H1 (cell line): ENCODE results near the gene MYLK. TPM values are rescaled to one million over a fixed set of nuclear protein-coding genes. Genes with fewer than 3 reads are reported as not detected.
"Not testable (repeated sequence)": the region's sequence is repeated elsewhere in the genome, so short reads cannot be mapped to it uniquely, and the experiment has no call there.

Source experiments
- CTCF ChIA-PET: fragments of 300-600 bp; sonication (Branson Sonifier 250); formaldehyde crosslinking; loops from one replicate; lab custom pipeline; 2021; ENCODE audit not compliant: partially characterized antibody; lab: Charles Lee
- POLR2A ChIA-PET: fragments of 300-600 bp; sonication (Branson Sonifier 250); formaldehyde crosslinking; loops from one replicate; lab custom pipeline; 2021; ENCODE audit warnings: inconsistent platforms; ENCODE audit not compliant: partially characterized antibody; lab: Charles Lee
- DNase-seq, 2 experiments: peaks; one replicate each; pipeline versions ENCODE4 v3.0.0 to v3.0.0-alpha.2; 2010 to 2022; ENCODE audit warnings: low spot score in 2 of 2, low read depth in 1 of 2, mixed read lengths in 1 of 2
- FAIRE-seq: peaks from 2 replicates; lab custom pipeline; 2011; peaks lifted over from hg19 to GRCh38; lab: Jason Lieb, UNC
- H2AFZ ChIP-seq: 2 replicates; pipeline ENCODE4 v1.8.1; 2012; ENCODE audit warnings: low read length, inconsistent platforms
- H2AK5ac ChIP-seq: 2 replicates; pipeline ENCODE4 v1.6.1; 2013; ENCODE audit warnings: low read depth, low read length
- H2BK120ac ChIP-seq: replicated peaks from 2 replicates; pipeline ENCODE3; 2013; ENCODE audit warnings: low read depth, low read length, inconsistent platforms
- H2BK12ac ChIP-seq: 2 replicates; pipeline ENCODE4 v1.6.1; 2013; ENCODE audit warnings: low read depth, low read length
- H2BK15ac ChIP-seq: 2 replicates; pipeline ENCODE4 v1.6.1; 2013; ENCODE audit warnings: low read length
- H2BK20ac ChIP-seq: 2 replicates; pipeline ENCODE4 v1.6.1; 2013; ENCODE audit warnings: low read length
- H2BK5ac ChIP-seq: 2 replicates; pipeline ENCODE4 v1.6.1; 2013; ENCODE audit warnings: low read depth, low read length
- H3K14ac ChIP-seq: 2 replicates; pipeline ENCODE4 v1.6.1; 2013; ENCODE audit warnings: inconsistent platforms; ENCODE audit not compliant: insufficient read length
- H3K18ac ChIP-seq: 2 replicates; pipeline ENCODE4 v1.6.1; 2013; ENCODE audit warnings: low read length; ENCODE audit errors: extremely low read depth
- H3K23ac ChIP-seq: 2 replicates; pipeline ENCODE4 v1.6.1; 2013; ENCODE audit warnings: inconsistent platforms; ENCODE audit not compliant: insufficient read length
- H3K23me2 ChIP-seq: 2 replicates; pipeline ENCODE4 v1.6.1; 2013; ENCODE audit warnings: low read depth, low read length
- H3K27ac ChIP-seq: 2 replicates; pipeline ENCODE4 v1.6.1; 2011; ENCODE audit warnings: low read depth, low read length, inconsistent platforms
- H3K27me3 ChIP-seq, 4 experiments: replicated peaks in 1 of 4; 1 replicate in 1 of 4; 2 replicates in 3 of 4; pipeline versions ENCODE4 v1.6.1 to v1.8.1; 2011 to 2013; ENCODE audit warnings: low read length in 3 of 4, mild to moderate bottlenecking in 3 of 4, inconsistent platforms in 2 of 4, mixed read lengths in 2 of 4, moderate library complexity in 1 of 4; ENCODE audit not compliant: control insufficient read depth in 3 of 4, insufficient read depth in 3 of 4; ENCODE audit errors: extremely low read depth in 1 of 4
- H3K36me3 ChIP-seq, 4 experiments: 2 replicates each; pipeline versions ENCODE4 v1.6.1 to v1.8.1; 2011 to 2013; ENCODE audit warnings: mild to moderate bottlenecking in 4 of 4, low read length in 3 of 4, moderate library complexity in 2 of 4, control low read depth in 1 of 4, inconsistent platforms in 1 of 4; ENCODE audit not compliant: insufficient read depth in 4 of 4, control insufficient read depth in 2 of 4
- H3K4ac ChIP-seq: replicated peaks from 2 replicates; pipeline ENCODE3; 2013; ENCODE audit warnings: low read length, low read depth, mixed read lengths, inconsistent platforms; ENCODE audit not compliant: insufficient read length
- H3K4me1 ChIP-seq, 4 experiments: replicated peaks in 1 of 4; 1 replicate in 1 of 4; 2 replicates in 3 of 4; pipeline versions ENCODE4 v1.6.1 to v1.8.1; 2011 to 2013; ENCODE audit warnings: low read length in 3 of 4, inconsistent platforms in 2 of 4, mixed read lengths in 1 of 4; ENCODE audit not compliant: insufficient read depth in 4 of 4, control insufficient read depth in 3 of 4
- H3K4me2 ChIP-seq, 2 experiments: 2 replicates each; pipeline versions ENCODE4 v1.6.1 to v1.8.1; 2011 to 2013; ENCODE audit warnings: low read depth in 2 of 2, low read length in 2 of 2, control low read depth in 1 of 2, inconsistent platforms in 1 of 2, mild to moderate bottlenecking in 1 of 2; ENCODE audit not compliant: insufficient read depth in 1 of 2
- H3K4me3 ChIP-seq, 4 experiments: fragments of 200-600, 300-600 bp in 1 of 4; sonication (generic), shearing (Covaris generic), sonication (Bioruptor Twin) in 1 of 4; 2 replicates each; pipeline versions ENCODE4 v1.5.1 to v1.8.1; 2011 to 2016; ENCODE audit warnings: low read length in 4 of 4, low read depth in 3 of 4, control low read depth in 2 of 4, inconsistent platforms in 2 of 4, mild to moderate bottlenecking in 2 of 4, mixed read lengths in 1 of 4, moderate library complexity in 1 of 4; ENCODE audit not compliant: insufficient read depth in 2 of 4; ENCODE audit errors: extremely low read depth in 1 of 4
- H3K56ac ChIP-seq: replicated peaks from 2 replicates; pipeline ENCODE3; 2013; ENCODE audit warnings: low read depth, mild to moderate bottlenecking, mixed read lengths, low read length, inconsistent platforms; ENCODE audit not compliant: insufficient read length
- H3K79me1 ChIP-seq: 2 replicates; pipeline ENCODE4 v1.6.1; 2013; ENCODE audit warnings: low read depth, low read length, control low read depth
- H3K79me2 ChIP-seq, 2 experiments: 2 replicates each; pipeline versions ENCODE4 v1.6.1 to v1.8.1; 2012 to 2013; ENCODE audit warnings: low read length in 2 of 2, mild to moderate bottlenecking in 2 of 2, inconsistent platforms in 1 of 2; ENCODE audit not compliant: insufficient read depth in 2 of 2, control insufficient read depth in 1 of 2
- H3K9ac ChIP-seq, 4 experiments: replicated peaks in 1 of 4; 1 replicate in 1 of 4; 2 replicates in 3 of 4; pipeline versions ENCODE4 v1.6.1 to v1.8.1; 2011 to 2013; ENCODE audit warnings: low read depth in 3 of 4, low read length in 3 of 4, control low read depth in 2 of 4, mild to moderate bottlenecking in 2 of 4, moderate library complexity in 2 of 4, inconsistent platforms in 1 of 4; ENCODE audit errors: extremely low read depth in 1 of 4
- H3K9me3 ChIP-seq, 2 experiments: 2 replicates each; pipeline versions ENCODE4 v1.6.1 to v1.8.1; 2012 to 2013; ENCODE audit warnings: mild to moderate bottlenecking in 2 of 2, moderate library complexity in 2 of 2, control low read depth in 1 of 2, inconsistent platforms in 1 of 2, low read depth in 1 of 2, low read length in 1 of 2, mixed read lengths in 1 of 2; ENCODE audit not compliant: insufficient read depth in 2 of 2
- H4K20me1 ChIP-seq, 2 experiments: replicated peaks in 1 of 2; 2 replicates each; pipeline versions ENCODE3 to v1.8.1; 2011 to 2013; ENCODE audit warnings: inconsistent platforms in 2 of 2, low read length in 2 of 2, mild to moderate bottlenecking in 1 of 2; ENCODE audit not compliant: insufficient read depth in 2 of 2, control insufficient read depth in 1 of 2
- H4K5ac ChIP-seq: 2 replicates; pipeline ENCODE4 v1.6.1; 2013; ENCODE audit warnings: low read length, low read depth, mixed read lengths, inconsistent platforms; ENCODE audit not compliant: insufficient read length
- H4K8ac ChIP-seq: 2 replicates; pipeline ENCODE4 v1.8.0; 2013; ENCODE audit warnings: mild to moderate bottlenecking, moderate library complexity, low read length, inconsistent platforms; ENCODE audit not compliant: insufficient read depth; ENCODE audit errors: extremely low read depth
- H4K91ac ChIP-seq: replicated peaks from 2 replicates; pipeline ENCODE3; 2013; ENCODE audit warnings: low read length, mixed read lengths, inconsistent platforms; ENCODE audit not compliant: insufficient read length
- WGBS, 2 experiments: shearing (Covaris generic) in 1 of 2; methylation state at CpG; one replicate each; pipeline versions ENCODE4 v1.1.6 to v1.1.7; 2013 to 2015; ENCODE audit warnings: low lambda C conversion rate in 2 of 2, mixed read lengths in 2 of 2, inconsistent platforms in 1 of 2, low coverage in 1 of 2, missing lambda C conversion rate in 1 of 2; ENCODE audit not compliant: insufficient replicate concordance in 2 of 2, insufficient coverage in 1 of 2, insufficient read length in 1 of 2; ENCODE audit errors: extremely low coverage in 1 of 2, missing lambda C conversion rate in 1 of 2; 5-methylcytosine and 5-hydroxymethylcytosine counted together
- polyA plus RNA-seq, 7 experiments: library from polyadenylated mRNA; depleted of rRNA in 3 of 7; stranded (reverse) in 5 of 7; unstranded in 2 of 7; fragments of >200 nt in 5 of 7; fragments of 200-250 nt in 2 of 7; gene quantifications; 1 replicate in 5 of 7; 2 replicates in 1 of 7; 4 replicates in 1 of 7; pipeline versions ENCODE4 v1.2.1 to v1.2.3, GENCODE V29; 2011 to 2013; ENCODE audit warnings: missing spikeins in 2 of 7, mixed read lengths in 2 of 7
- total RNA-seq: library from RNA; stranded (reverse); fragmentation: NEBNext Ultra II Directional; extraction: Animal tissue kit (Norgen Biotek cat#: 25700); gene quantifications from 2 replicates; pipeline ENCODE4 v1.2.1, GENCODE V29; 2021

Gene MYLK
- total and polyA plus RNA-seq, 2 of the 8 experiments (the other 6 are each of a cell fraction or from before 2014, with no cell fraction given): 11.6 to 21.3 TPM

- H3K56ac ChIP-seq, H3K14ac ChIP-seq, H3K9me3 ChIP-seq, H2BK20ac ChIP-seq, H3K36me3 ChIP-seq, H3K4me2 ChIP-seq, H3K27ac ChIP-seq, H3K4me1 ChIP-seq, H2BK5ac ChIP-seq, H4K8ac ChIP-seq, H3K23me2 ChIP-seq, H3K27me3 ChIP-seq, H2BK120ac ChIP-seq, H3K4ac ChIP-seq, H3K18ac ChIP-seq, FAIRE-seq, H2BK12ac ChIP-seq, H3K4me3 ChIP-seq, H4K20me1 ChIP-seq, H3K9ac ChIP-seq, H2AK5ac ChIP-seq, H2AFZ ChIP-seq, H3K79me2 ChIP-seq, H4K91ac ChIP-seq, H2BK15ac ChIP-seq, DNase-seq, H3K23ac ChIP-seq, H3K79me1 ChIP-seq, H4K5ac ChIP-seq: not testable (repeated sequence)
- WGBS, 2 experiments: 100% methylated on average over 2 of the region's 2 CpGs; no CpG with 5 or more reads in 1 of the 2 experiments
- POLR2A ChIA-PET: interaction anchor here (1.5 kb wide), 1 partner anchor 17 kb away, joined by 3 read pairs; no protein-coding TSS in a partner anchor
- CTCF ChIA-PET: interaction anchor here (0.7 to 1.0 kb wide), 2 partner anchors 11 to 242 kb away, joined by 3 to 5 read pairs; no protein-coding TSS in a partner anchor
Measured at GRCh38 chr3:123603153-123603552, 281.0 kb downstream of the MYLK start.
